Measurements from ENCODE around the gene ACRBP.
"Not testable (repeated sequence)": the region's sequence is repeated elsewhere in the genome, so short reads cannot be mapped to it uniquely, and the experiment has no call there.

Gene ACRBP

GRCh38 chr12:6614513-6615172 lies 32.6 kb downstream of the ACRBP start:
- DNase-seq, result no peak

- DNase-seq, result peak; percentile 82
Observed at GRCh38 chr12:6613776-6614512, 33.3 kb downstream of the ACRBP start.

- peak; percentile 94 for DNase-seq
Observed at GRCh38 chr12:6613015-6613775, 34.0 kb downstream of the ACRBP start.

- no peak for DNase-seq
Observed at GRCh38 chr12:6612652-6613014, 34.6 kb downstream of the ACRBP start.

GRCh38 chr12:6612247-6612646 lies 35.0 kb downstream of the ACRBP start:
- DNase-seq, result no peak

- peak; percentile 71 for DNase-seq
Observed at GRCh38 chr12:6608592-6609281, 38.5 kb downstream of the ACRBP start.

GRCh38 chr12:6607751-6608591 lies 39.3 kb downstream of the ACRBP start:
- DNase-seq, result peak; percentile 76

- DNase-seq, result peak; percentile 48
Observed at GRCh38 chr12:6606331-6607131, 40.7 kb downstream of the ACRBP start.

- DNase-seq, result no peak
Observed at GRCh38 chr12:6605421-6606330, 41.6 kb downstream of the ACRBP start.

- DNase-seq, result no peak
Observed at GRCh38 chr12:6604259-6605029, 42.8 kb downstream of the ACRBP start.

- no peak for DNase-seq
Observed at GRCh38 chr12:6603095-6603567, 44.1 kb downstream of the ACRBP start.

GRCh38 chr12:6602526-6602925 lies 44.7 kb downstream of the ACRBP start:
- DNase-seq, result no peak

GRCh38 chr12:6595673-6596072 lies 51.6 kb downstream of the ACRBP start:
- not testable (repeated sequence) for DNase-seq

- DNase-seq, result no peak
Observed at GRCh38 chr12:6592087-6592486, 55.1 kb downstream of the ACRBP start.

Data from right kidney (tissue), 1 donor.